22Rv1 (cell line): ENCODE results near the gene BAHCC1.

ENCODE experiments used
- CTCF ChIP-seq: fragments of 450-650 bp; IDR thresholded peaks from 2 replicates; pipeline ENCODE4 v1.5.1; 2017; ENCODE audit warnings: mild to moderate bottlenecking
- ZFX ChIP-seq: fragments of 450-650 bp; IDR thresholded peaks from 2 replicates; pipeline ENCODE4 v1.6.1; 2017; ENCODE audit warnings: antibody characterized with exemption, borderline replicate concordance

- no peak for TF ChIP-seq CTCF
- TF ChIP-seq ZFX: no peak
Measured at GRCh38 chr17:81383504-81384421, 11.5 kb upstream of the BAHCC1 start.
